Keratinocyte (primary cell): ENCODE data around the gene SEPHS2. TPM values are rescaled to one million over a fixed set of nuclear protein-coding genes. Genes with fewer than 3 reads are reported as not detected.

Experiments
- DNase-seq: peaks from one replicate; pipeline ENCODE4 v3.0.0-alpha.2; 2011; ENCODE audit warnings: low read depth, missing footprints, low spot score
- FAIRE-seq: peaks from 2 replicates; lab custom pipeline; 2011; peaks lifted over from hg19 to GRCh38; lab: Jason Lieb, UNC
- H2AFZ ChIP-seq: 2 replicates; pipeline ENCODE4 v1.6.0; 2012; ENCODE audit warnings: low read length, control low read depth, inconsistent platforms; ENCODE audit not compliant: control insufficient read depth
- H3K27ac ChIP-seq: 2 replicates; pipeline ENCODE4 v1.5.1; 2011; ENCODE audit warnings: low read length; ENCODE audit not compliant: control insufficient read depth, insufficient read depth
- H3K27me3 ChIP-seq: 3 replicates; pipeline ENCODE4 v1.6.0; 2011; ENCODE audit warnings: low read length; ENCODE audit not compliant: control insufficient read depth, insufficient read depth; ENCODE audit errors: extremely low read depth
- H3K36me3 ChIP-seq, 2 experiments: 2 replicates in 1 of 2; 3 replicates in 1 of 2; pipeline ENCODE4 v1.5.1; 2011; ENCODE audit warnings: low read length in 2 of 2, mild to moderate bottlenecking in 1 of 2; ENCODE audit not compliant: control insufficient read depth in 2 of 2, insufficient read depth in 2 of 2; ENCODE audit errors: extremely low read depth in 1 of 2
- H3K4me1 ChIP-seq: 3 replicates; pipeline ENCODE4 v1.5.1; 2011; ENCODE audit warnings: low read length; ENCODE audit not compliant: control insufficient read depth, insufficient read depth; ENCODE audit errors: extremely low read depth
- H3K4me2 ChIP-seq: 3 replicates; pipeline ENCODE4 v1.6.0; 2011; ENCODE audit warnings: low read depth, low read length; ENCODE audit not compliant: control insufficient read depth, insufficient read depth; ENCODE audit errors: extremely low read depth
- H3K4me3 ChIP-seq, 3 experiments: fragments of 200-600 bp in 1 of 3; sonication (generic) in 1 of 3; 2 replicates in 2 of 3; 3 replicates in 1 of 3; pipeline ENCODE4 v1.5.1; 2011 to 2016; ENCODE audit warnings: low read length in 3 of 3, mild to moderate bottlenecking in 3 of 3, control low read depth in 2 of 3, inconsistent platforms in 1 of 3, low read depth in 1 of 3, mixed read lengths in 1 of 3, mixed run types in 1 of 3, moderate library complexity in 1 of 3; ENCODE audit not compliant: control insufficient read depth in 2 of 3, insufficient read depth in 2 of 3; ENCODE audit errors: extremely low read depth in 1 of 3
- H3K79me2 ChIP-seq: 2 replicates; pipeline ENCODE4 v1.6.0; 2012; ENCODE audit warnings: low read length; ENCODE audit not compliant: control insufficient read depth, insufficient read depth
- H3K9ac ChIP-seq: 3 replicates; pipeline ENCODE4 v1.6.0; 2011; ENCODE audit warnings: low read length; ENCODE audit not compliant: control insufficient read depth, insufficient read depth; ENCODE audit errors: extremely low read depth
- H3K9me1 ChIP-seq: 3 replicates; pipeline ENCODE4 v1.6.0; 2011; ENCODE audit warnings: low read length; ENCODE audit not compliant: control insufficient read depth, insufficient read depth; ENCODE audit errors: extremely low read depth
- H3K9me3 ChIP-seq: 2 replicates; pipeline ENCODE4 v1.5.1; 2012; ENCODE audit warnings: low read depth, low read length; ENCODE audit not compliant: control insufficient read depth
- H4K20me1 ChIP-seq: 3 replicates; pipeline ENCODE4 v1.6.0; 2011; ENCODE audit warnings: low read length; ENCODE audit not compliant: control insufficient read depth, insufficient read depth; ENCODE audit errors: extremely low read depth
- CTCF ChIP-seq, 3 experiments: IDR thresholded peaks in 1 of 3; conservative IDR thresholded peaks in 1 of 3; optimal IDR thresholded peaks in 1 of 3; 2 replicates in 2 of 3; 3 replicates in 1 of 3; pipeline versions ENCODE3 to v1.5.1; 2011; ENCODE audit warnings: low read length in 3 of 3, mild to moderate bottlenecking in 3 of 3, moderate library complexity in 2 of 3, control low read depth in 1 of 3, inconsistent platforms in 1 of 3; ENCODE audit not compliant: insufficient read depth in 2 of 3; ENCODE audit errors: extremely low read depth in 1 of 3
- EZH2 ChIP-seq: IDR thresholded peaks from one replicate; pipeline ENCODE4 v1.6.1; 2012; ENCODE audit warnings: inconsistent platforms, mild to moderate bottlenecking, low read length, moderate library complexity
- dilution Hi-C: fragments of 300-500 bp; cut with MboI; formaldehyde crosslinking; loops from one replicate; pipeline ENCODE4 v1.7.0; 2020; ENCODE audit warnings: low sequenced_read_pairs; ENCODE audit not compliant: extremely low pct_ligation_motif_present
- polyA plus RNA-seq, 5 experiments: library from polyadenylated mRNA; depleted of rRNA in 3 of 5; stranded (reverse) in 3 of 5; stranded (forward) in 1 of 5; unstranded in 1 of 5; fragments of >200 nt; gene quantifications; 1 replicate in 1 of 5; 2 replicates in 3 of 5; 3 replicates in 1 of 5; pipeline versions ENCODE4 v1.2.1 to v1.2.3, GENCODE V29; 2011 to 2012; ENCODE audit warnings: missing spikeins in 2 of 5, low read depth in 1 of 5, low replicate concordance in 1 of 5

Gene SEPHS2
- polyA plus RNA-seq, 1 donor (not counting 4 experiments of a cell fraction or from before 2014, with no cell fraction given), result 36.5 TPM

- peak overlapping the region; percentile 90 for H2AFZ ChIP-seq
- peaks cover 0 to 16% of the 10 kb centered on the region in 2 experiments for H3K36me3 ChIP-seq
- dilution Hi-C loops, result no loop called here
- H3K4me1 ChIP-seq, result peaks cover 17% of the 10 kb centered on the region
- no peaks in the 10 kb centered on the region for H4K20me1 ChIP-seq
- no peaks in the 10 kb centered on the region for H3K9me3 ChIP-seq
- DNase-seq (no peak), FAIRE-seq (no peak)
- TF ChIP-seq EZH2, result no peak
- no peak for TF ChIP-seq CTCF (optimal IDR thresholded peaks at IDR 0.05 in 1 of 3, IDR thresholded peaks at IDR 0.05 in 1 of 3, conservative IDR thresholded peaks at IDR 0.05 in 1 of 3; ENCODE audit: extremely low read depth in 1 of 3, insufficient read depth in 2 of 3, low read length in 3 of 3)
- peaks cover 13% of the 10 kb centered on the region for H3K79me2 ChIP-seq
- peak overlapping the region; percentile 89 for H3K27ac ChIP-seq
- no peaks in the 10 kb centered on the region for H3K27me3 ChIP-seq
- peak overlapping the region; percentile 80 to 94 (median 93) for H3K4me3 ChIP-seq
- no peaks in the 10 kb centered on the region for H3K9me1 ChIP-seq
- H3K9ac ChIP-seq, result peak overlapping the region; percentile 96
- peak overlapping the region; percentile 80 for H3K4me2 ChIP-seq
Measured at GRCh38 chr16:30445149-30445407, 596 bp downstream of the SEPHS2 start.

- no peaks in the 10 kb centered on the region for H4K20me1 ChIP-seq
- H3K9me3 ChIP-seq, result no peaks in the 10 kb centered on the region
- H3K27me3 ChIP-seq, result no peaks in the 10 kb centered on the region
- H3K79me2 ChIP-seq, result peaks cover 13% of the 10 kb centered on the region
- H3K4me2 ChIP-seq, result peak overlapping the region; percentile 80
- peak overlapping the region; percentile 80 to 94 (median 93) for H3K4me3 ChIP-seq
- peak overlapping the region; percentile 96 for H3K9ac ChIP-seq
- peak overlapping the region; percentile 90 for H2AFZ ChIP-seq
- DNase-seq (no peak), FAIRE-seq (no peak)
- H3K36me3 ChIP-seq, result peaks cover 0 to 16% of the 10 kb centered on the region in 2 experiments
- H3K27ac ChIP-seq, result peak overlapping the region; percentile 89
- TF ChIP-seq CTCF (optimal IDR thresholded peaks at IDR 0.05 in 1 of 3, IDR thresholded peaks at IDR 0.05 in 1 of 3, conservative IDR thresholded peaks at IDR 0.05 in 1 of 3; ENCODE audit: extremely low read depth in 1 of 3, insufficient read depth in 2 of 3, low read length in 3 of 3), result no peak
- no peak for TF ChIP-seq EZH2
- H3K9me1 ChIP-seq, result no peaks in the 10 kb centered on the region
- H3K4me1 ChIP-seq, result peaks cover 17% of the 10 kb centered on the region
- dilution Hi-C loops, result no loop called here
Measured at GRCh38 chr16:30444231-30445148, 1.2 kb downstream of the SEPHS2 start.
